Measurements from ENCODE around the gene CLK1. TPM values are rescaled to one million over a fixed set of nuclear protein-coding genes. Genes with fewer than 3 reads are reported as not detected.

The CLK1 gene
- total and polyA plus RNA-seq, 9 of the 15 experiments (the other 6 are each of a cell fraction or from before 2014, with no cell fraction given) = 29.3 to 99.2 (median 47.0) TPM

DNA sequence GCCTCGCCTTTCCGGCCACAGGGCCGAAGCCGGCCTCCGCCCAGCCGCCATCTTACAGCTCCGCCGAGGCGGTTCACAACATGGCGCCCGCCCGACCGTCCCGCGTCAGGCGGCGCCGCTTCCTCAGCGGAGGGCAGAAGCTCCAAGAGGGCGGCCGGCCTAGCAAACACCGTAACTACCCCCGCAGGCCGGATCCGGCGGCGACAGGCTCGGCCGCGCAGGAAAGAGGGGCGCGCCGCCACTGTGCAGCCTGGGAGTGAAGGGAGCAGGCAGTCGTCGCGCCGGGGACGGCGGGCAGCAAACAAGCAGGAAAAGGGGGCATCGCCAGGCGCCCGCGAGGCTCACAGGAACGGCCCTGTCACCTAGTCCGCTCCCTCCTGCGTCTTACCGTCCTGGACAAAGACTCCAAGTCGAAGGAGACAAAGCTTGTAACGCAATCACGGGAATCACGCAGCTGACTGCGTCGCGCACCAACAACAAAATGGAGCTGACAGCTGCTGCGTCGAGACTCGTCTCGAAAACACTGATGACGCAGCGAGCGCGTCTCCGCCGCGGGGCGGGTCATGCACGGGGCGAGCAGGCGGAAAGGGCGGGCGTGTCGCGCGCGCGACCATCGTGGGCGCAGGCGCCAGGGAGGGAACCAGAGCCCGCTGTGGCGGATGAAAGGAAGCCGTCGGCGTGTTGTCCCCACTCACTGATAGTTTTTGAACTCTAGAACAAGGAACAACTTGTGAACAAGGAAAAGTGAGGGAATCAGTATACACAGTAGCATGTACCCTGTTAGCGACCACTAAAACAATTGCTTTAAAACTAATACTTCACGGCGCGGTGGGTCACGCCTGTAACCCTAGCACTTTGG is at the start of gene CLK1 (continued):
- TF ChIP-seq, protein P1, sequence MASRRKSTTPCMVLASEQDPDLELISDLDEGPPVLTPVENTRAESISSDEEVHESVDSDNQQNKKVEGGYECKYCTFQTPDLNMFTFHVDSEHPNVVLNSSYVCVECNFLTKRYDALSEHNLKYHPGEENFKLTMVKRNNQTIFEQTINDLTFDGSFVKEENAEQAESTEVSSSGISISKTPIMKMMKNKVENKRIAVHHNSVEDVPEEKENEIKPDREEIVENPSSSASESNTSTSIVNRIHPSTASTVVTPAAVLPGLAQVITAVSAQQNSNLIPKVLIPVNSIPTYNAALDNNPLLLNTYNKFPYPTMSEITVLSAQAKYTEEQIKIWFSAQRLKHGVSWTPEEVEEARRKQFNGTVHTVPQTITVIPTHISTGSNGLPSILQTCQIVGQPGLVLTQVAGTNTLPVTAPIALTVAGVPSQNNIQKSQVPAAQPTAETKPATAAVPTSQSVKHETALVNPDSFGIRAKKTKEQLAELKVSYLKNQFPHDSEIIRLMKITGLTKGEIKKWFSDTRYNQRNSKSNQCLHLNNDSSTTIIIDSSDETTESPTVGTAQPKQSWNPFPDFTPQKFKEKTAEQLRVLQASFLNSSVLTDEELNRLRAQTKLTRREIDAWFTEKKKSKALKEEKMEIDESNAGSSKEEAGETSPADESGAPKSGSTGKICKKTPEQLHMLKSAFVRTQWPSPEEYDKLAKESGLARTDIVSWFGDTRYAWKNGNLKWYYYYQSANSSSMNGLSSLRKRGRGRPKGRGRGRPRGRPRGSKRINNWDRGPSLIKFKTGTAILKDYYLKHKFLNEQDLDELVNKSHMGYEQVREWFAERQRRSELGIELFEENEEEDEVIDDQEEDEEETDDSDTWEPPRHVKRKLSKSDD (conservative IDR thresholded peaks at IDR 0.05; ENCODE audit: low read length) = no peak
- TF ChIP-seq FOXK1 (CRISPR knock-in tag; IDR thresholded peaks at IDR 0.05; ENCODE audit: borderline replicate concordance) (peak; percentile 84; the same call in 1 of the 2 replicates), ZNF77 (CRISPR knock-in tag; IDR thresholded peaks at IDR 0.05) (no peak), ZNF778 (CRISPR knock-in tag; IDR thresholded peaks at IDR 0.05) (no peak), HDAC8 (tag; IDR thresholded peaks at IDR 0.05) (no peak), TEAD2 (tag; IDR thresholded peaks at IDR 0.05) (no peak), ESRRB (CRISPR knock-in tag; IDR thresholded peaks at IDR 0.05; ENCODE audit: borderline replicate concordance) (no peak), SOX6 (IDR thresholded peaks at IDR 0.05) (0 out of 2 replicates have a peak, but pooled peaks have one; percentile 27), POLR2B (IDR thresholded peaks at IDR 0.05; ENCODE audit: low read depth, partially characterized antibody) (peak; percentile 95), HEY1 (CRISPR knock-in tag; IDR thresholded peaks at IDR 0.05; ENCODE audit: borderline replicate concordance) (no peak), C11orf30 (IDR thresholded peaks at IDR 0.05; ENCODE audit: low read depth) (peak; percentile 60), ZSCAN29 (IDR thresholded peaks at IDR 0.05) (peak; percentile 66; the same call in 1 of the 2 replicates), THRAP3 (IDR thresholded peaks at IDR 0.05; ENCODE audit: borderline replicate concordance) (no peak), L3MBTL2 (IDR thresholded peaks at IDR 0.05) (peak; percentile 89), KDM5B (IDR thresholded peaks at IDR 0.05; ENCODE audit: insufficient replicate concordance, low read depth, low read length) (peak; percentile 93), JUND (IDR thresholded peaks at IDR 0.05; ENCODE audit: borderline replicate concordance, low read depth, low read length) (peak; percentile 79), JUND (tag; IDR thresholded peaks at IDR 0.05; ENCODE audit: borderline replicate concordance, low read depth, low read length) (peak; percentile 74; the same call in 2 of the 3 replicates), ZNF445 (CRISPR knock-in tag; IDR thresholded peaks at IDR 0.05; ENCODE audit: low read depth) (no peak), ZNF561 (CRISPR knock-in tag; conservative IDR thresholded peaks at IDR 0.05) (no peak)
- TF ChIP-seq, protein P2, sequence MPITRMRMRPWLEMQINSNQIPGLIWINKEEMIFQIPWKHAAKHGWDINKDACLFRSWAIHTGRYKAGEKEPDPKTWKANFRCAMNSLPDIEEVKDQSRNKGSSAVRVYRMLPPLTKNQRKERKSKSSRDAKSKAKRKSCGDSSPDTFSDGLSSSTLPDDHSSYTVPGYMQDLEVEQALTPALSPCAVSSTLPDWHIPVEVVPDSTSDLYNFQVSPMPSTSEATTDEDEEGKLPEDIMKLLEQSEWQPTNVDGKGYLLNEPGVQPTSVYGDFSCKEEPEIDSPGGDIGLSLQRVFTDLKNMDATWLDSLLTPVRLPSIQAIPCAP (CRISPR knock-in tag; IDR thresholded peaks at IDR 0.05; ENCODE audit: borderline replicate concordance) = no peak
- TF ChIP-seq, protein P3, sequence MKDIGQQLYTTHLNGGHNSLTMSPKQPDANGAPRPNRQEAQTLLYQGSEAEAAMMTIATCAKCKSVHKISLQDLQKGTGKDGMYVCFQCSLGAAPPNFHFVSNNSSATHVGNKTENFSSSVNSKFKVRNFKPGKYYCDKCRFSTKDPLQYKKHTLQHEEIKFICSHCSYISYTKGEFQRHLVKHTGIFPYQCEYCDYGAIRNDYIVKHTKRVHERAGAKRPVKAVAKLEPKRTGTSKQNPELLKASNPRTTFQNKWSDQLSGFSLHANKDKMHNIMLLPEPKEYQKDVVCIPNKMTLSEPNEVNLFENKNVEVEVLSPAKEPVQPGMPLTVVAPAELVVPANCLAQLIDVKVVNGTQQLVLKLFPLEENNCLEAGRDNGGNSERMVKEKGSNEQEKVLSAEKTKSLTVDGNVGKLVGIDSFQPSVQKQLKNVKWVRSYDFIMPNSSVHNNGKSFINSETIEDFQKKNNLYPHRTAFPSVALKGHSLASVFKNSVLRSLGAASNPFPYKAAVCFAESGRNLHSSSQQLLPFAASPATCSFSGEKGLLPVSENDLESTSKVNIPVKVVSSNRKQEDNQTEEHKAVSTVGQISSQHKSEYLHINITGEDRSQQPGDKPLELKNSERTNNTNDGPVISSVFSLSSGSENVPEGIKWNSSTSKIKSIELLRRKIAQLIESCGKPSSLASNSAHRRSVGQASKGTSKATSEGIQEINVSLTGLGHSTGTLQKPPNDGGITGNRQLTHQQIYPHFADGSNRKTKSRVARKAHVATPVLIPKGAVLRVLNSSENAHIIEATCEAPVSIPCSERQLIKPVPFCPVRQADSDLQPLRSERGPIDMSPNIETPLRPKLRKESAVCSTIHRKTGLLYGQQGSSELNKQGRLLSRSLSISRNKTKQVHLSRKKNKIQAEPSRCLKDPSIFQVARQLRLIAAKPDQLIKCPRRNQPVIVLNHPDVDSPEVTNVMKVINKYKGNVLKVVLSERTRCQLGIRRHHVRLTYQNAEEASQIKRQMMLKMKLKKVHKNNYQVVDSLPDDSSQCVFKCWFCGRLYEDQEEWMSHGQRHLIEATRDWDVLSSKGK (CRISPR knock-in tag; IDR thresholded peaks at IDR 0.05) = no peak

Measured in K562 (cell line).